GM19043 (cell line): ENCODE measurements around the gene TANGO6.

ENCODE experiments used
- ATAC-seq: cut with Tn5 transposase; IDR thresholded peaks from one replicate; pipeline ENCODE4 v1.9.1; 2021; ENCODE audit warnings: low read depth; ENCODE audit not compliant: unreplicated experiment

The TANGO6 gene

DNA sequence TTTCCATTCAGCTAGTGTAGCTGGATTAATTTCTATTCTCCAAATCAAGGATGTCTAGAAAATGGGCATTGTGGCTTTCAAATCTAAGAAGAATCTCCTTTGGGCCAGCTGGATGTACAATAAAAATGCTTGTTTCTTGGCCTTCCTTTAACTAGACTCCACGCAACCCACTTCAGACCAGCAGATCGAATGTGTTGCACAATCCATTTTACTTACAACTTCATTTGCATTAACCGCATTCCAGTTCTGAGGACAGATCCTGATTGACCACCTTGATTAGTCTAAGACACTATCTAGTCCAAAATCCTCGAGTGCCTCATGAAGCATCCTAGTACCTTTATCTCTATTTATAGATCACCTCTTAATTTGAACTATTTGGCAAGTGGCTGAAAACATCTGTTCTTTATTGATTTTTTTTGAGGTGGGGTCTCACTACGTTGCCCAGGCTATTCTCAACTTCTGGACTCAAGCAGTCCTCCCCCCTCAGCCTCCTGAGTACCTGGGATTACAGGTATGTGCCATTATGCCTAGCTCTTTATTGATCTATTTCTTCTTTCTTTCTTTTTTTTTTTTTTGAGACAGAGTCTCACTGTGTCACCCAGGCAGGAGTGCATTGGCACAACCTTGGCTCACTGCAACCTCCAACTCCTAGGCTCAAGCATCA lies 241.8 kb downstream of the TANGO6 start:
- no peak for ATAC-seq

DNA sequence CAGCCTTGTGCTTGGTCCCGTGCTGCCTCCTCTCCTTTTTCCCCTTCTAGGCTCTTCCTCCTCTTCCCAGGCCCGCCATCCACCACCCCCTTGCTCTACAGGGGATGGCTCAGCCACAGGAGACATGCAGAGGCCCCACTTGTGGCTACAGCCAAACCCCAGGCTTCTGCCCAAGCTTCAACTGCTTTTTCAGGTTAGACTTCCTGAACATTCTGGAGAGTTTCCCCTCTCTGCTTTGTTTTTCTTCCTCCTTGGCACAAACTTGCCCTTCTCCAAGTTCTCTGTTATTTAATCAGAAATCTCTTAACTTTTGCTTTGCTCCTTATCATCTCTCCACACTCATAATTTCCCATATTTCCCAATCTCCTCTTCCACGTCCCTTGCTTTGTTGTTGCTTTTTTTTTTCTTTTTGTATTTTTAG lies 243.8 kb downstream of the TANGO6 start:
- no peak for ATAC-seq

DNA sequence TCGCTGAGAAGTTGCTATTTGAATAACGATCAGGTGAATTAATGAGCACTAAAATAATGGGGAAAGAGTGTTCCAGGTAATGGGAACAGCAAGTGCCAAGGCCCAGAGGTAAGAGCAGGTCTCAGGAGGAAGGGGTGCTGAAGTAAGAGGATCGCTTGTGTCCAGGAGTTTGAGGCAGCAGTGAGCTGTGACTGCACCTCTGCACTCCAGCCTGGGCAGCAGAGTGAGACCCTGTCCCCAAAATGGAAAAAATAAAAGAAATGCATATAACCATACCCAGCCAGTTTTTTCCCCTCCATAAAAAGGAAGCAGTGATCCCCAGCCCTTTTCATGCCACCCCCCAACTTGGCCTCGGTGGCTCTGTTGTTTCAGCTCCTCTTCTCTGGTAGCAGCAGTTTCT lies 245.4 kb downstream of the TANGO6 start:
- no peak for ATAC-seq

DNA sequence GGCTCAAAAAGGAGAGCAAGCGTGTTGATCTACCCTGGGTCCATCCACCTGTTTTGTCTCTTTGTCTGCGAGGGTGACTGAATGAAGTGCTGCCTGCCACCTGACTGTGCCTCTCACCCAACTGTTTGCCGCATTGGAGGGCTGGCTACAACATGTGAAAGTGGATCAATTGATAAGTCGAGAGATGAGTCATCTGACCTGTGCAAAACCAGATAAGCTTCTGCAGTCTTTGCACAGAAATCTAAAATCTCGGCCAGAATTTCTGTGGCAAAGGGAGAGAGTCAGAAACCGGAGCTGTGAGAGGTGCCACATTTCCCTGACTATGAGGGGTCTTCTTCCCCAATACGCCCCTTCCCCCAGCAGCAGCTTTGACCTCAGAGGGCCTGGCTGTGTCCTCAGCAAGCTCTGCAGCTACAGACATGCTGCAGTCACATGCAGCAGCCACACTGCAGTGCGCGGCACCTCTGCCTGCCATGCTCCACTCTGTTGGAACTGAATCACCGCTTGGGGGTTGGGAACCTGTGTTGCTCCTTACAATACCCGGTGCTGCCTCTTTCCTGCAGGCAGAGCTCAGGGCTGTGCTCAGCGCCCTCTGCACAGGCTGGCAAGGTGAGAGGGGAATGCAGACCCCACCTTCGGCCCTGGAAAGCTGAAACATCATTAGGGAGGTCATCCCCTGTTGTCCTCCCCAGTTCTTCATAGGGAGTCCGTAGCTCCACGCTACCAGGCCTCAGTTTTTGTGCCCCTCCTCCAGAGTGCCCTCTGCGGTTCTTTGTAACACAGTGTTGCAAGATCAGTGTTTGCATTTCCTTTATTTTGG lies 246.0 kb downstream of the TANGO6 start:
- ATAC-seq: no peak

DNA sequence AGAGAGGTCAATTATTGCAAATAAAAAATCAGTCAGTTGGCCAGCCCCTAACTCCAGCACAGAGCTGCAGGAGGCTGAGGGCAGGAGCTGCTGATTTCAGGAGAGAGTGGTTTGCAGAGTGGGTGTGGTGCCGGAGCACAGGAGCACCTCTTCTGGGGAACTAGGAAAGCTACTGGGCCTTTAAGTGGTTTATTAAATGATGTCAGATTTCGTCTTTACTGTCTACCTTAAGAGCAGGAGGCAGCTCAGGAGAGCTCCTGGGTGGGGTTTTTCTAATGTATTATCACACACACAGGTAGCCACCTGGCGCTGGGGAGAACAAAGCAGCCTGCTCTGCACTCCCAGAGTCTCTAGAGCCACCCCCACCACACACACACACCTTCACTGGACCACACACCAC lies 250.6 kb downstream of the TANGO6 start:
- no peak for ATAC-seq

DNA sequence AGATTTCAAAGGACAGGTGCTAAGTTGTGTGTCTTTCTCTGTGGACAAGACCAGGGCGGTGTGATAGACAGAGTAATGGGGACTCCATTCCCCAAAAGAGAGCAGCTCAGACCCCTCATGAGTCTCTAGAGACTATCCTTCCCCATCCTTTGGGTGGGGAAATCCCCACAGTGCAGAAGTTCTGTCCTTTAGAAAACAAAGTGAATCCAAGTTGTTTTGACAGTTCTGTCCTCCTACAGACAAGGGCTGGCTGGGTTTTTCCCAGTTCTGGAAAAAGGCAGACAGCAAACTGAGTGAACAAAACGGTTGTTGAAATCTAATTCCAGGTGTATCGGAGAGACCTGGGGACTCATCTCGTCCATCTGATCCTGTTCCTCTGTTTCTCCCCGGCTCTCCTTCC lies 251.2 kb downstream of the TANGO6 start:
- ATAC-seq: no peak

DNA sequence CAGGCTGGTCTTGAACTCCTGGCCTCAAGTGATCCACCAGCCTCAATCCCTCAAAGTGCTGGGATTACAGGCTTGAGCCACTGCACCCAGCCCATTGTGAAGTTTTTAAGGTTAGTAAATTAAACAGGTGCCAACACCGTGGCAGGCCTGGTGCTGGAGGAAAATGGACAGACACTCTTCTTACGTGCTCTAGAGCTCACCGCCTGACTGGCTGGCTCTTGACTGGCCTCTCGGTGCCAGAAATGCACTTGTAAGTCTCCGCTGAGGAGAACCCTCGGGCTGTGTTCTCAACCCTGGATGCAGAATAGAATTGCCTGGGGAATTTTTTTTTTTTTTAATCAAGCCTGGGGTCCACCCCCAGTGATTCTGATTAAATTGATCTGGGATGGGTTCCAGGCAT lies 251.9 kb downstream of the TANGO6 start:
- no peak for ATAC-seq

DNA sequence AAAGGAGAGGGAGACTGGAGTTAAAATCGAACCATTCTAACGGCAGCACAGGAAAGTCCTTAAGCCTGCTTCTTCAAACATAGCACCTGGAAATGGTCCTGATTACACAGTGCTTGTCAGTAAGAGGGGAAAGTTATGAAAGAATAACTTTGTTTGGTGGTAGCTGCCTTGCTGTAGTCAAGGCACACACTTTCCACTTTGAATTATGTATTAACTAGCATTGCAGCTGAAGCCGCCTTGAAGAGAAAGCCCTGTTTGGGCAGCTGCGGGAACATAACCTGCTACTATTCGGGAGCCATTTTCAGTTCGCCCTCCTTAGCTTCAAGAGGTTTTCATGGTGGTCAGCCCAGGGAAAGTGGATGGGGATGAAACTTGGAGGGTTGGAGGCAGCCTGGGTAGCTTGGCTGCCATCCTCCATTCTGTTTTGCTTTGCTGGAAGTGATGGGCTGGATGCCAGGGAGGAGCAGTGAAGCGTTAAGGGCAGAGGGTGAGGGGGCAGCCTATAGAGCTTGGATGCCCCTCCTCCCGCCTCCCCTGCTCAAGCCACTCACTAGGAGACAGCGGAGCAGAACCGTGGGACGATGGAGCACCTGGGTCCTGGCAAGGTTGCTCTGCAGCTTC lies 256.9 kb downstream of the TANGO6 start:
- ATAC-seq: no peak

DNA sequence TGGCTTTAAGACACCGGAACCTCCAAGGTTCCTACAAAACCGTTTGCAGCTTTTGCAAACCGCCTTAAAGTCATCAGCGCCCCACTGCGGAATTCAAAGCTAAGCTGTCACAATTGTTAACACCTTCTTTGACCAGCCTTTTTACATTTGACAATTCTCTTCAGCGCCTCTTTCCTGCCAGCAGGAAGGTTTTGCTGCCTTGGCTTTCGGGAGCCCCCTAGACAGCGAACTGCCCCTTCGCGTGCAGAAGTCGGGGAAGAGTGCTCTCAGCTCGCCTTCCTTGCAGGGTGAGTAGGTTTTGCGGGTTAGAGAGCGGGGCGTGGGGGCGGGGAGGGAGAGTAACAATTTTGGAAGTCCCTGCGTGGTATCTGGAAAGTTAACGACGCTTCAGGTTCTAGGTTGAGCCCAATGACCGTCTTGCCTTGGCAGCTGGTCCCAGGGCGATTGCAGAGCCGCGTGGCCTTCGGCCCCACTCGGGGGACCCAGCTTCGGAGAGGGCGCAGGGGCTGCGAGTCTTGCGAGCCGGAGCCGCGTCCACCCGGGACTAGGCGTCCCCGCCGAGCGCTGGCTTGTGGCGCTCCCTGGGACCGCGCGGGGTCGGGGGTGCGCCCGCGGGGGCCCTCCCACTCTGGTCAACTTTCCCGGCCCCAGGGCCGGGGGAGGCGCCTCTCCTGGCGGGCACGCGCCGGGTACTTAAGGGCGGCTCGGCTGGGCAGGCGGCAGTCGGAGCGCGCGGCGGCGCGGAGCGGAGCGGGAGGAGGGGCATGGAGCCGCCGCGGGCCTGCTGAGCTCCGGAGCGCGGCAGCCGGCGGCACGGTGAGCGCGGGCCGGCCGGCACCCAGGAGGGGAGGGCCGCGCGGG lies 262.4 kb downstream of the TANGO6 start, which contains the start of gene HAS3:
HAS3 (plus strand) TSS at position 153 of the 861 bp plus-strand sequence. CDS start 3,743 bp downstream, outside the sequence.
- no peak for ATAC-seq

DNA sequence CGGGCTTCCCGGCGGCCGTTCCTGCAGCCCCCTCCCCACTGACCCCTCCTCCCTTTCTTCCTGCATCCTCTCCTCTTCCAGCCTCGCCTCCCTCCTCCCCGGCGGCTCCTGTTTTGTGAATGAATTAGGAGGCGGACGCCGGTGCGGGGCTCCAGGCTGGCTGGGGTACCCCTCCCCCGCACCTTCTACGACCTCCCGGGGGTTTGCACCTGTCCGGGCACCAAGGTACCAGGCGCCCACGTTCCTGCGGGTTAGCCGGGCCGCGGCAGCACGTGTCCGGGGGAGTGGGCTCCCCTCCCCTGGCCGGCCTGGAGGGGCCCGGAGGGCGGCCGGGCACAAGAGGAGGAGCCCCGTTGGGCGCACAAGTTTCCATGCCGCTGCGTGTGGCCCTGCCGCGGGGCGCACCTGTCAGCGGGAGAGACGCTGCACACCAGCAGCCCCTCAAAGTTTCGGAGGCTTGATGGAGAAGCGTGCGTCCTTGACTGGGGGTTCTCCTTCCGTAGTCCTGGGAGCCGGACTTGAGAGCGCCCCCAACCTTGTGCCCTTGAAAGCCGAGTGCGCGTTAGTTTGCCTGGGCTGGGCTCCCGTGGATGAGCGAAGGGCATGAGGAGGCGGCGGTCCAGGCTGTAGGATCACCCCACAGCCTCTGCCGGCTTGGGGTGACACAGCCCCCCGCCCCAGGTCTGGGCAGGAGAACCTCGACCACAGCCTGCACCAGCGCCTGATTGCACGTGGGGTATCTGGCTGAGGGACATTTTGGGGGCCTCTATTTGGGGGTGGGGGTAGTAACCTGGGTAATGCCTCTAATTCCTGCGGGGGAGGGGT lies 263.4 kb downstream of the TANGO6 start:
- ATAC-seq: no peak

DNA sequence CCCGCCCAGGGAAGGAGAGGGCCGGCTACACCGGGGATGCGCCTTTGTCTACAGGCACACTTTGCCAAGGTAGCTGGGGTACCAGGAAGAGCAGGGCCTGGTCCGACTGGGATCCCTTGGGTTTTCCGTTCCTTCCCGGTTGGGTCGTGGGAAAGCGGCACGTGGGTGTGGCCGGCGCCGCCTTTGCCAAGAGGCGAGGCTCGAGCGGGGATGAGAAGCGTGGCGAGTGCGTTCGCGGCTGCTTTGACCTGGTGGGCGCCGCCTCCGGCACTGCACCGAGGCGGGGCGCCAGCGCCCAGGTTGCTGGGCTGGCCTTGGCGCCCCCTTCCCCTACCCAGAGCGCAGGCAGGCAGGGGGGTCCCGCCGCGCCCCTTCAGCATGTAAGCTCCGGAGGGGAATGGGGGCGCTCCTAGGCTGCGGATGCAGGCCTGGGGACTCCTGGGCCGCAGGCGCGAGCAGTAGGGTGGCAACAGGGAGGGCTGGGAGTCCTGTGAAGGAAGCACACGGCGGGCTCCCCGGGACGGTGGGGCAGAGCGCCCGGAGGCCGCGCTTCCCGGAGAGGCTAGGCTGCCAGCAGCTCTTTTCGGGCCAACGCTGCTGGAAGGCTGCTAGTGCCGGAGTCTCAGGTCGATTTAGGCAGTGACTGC lies 264.1 kb downstream of the TANGO6 start:
- ATAC-seq: no peak

DNA sequence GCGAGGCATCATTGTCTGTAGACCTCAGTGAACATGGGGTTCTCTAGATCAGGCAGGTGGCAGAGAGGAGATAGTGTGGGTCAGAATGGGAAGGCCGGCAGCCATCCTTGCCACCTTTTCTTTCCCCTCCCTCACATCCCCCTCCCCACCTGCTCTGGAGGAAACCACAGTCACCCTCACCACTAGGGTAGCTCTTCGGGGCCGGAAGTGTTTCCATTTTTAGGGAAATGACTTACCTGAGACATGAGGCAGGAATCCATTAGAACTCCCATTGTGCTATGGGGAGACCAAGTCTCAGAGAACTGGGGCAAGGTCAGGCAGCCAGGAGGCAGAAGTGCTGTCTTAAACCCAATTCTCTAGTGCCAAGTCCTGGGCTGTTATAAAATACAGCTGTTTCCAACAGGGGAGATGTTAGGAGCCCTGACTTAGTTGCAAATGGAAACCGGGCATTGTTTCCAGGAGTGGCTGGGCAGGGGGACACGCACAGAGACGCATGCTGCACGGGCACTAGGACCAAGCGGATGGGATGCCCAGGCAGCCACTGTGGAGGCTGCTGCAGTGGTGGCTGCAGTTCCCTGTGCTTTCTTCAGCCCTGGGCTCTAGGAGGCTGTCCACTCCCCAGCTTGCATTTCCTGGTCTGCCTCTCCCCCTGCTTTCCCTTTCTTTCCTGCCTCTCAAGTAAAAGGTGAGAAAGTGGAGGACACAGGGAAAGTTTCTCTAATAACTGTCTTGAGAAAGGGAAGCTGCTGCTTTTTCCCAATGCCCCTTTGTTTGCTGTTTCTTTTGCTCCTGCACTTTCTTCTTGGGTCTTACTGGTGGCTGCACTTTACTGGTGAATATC lies 265.0 kb downstream of the TANGO6 start:
- no peak for ATAC-seq

DNA sequence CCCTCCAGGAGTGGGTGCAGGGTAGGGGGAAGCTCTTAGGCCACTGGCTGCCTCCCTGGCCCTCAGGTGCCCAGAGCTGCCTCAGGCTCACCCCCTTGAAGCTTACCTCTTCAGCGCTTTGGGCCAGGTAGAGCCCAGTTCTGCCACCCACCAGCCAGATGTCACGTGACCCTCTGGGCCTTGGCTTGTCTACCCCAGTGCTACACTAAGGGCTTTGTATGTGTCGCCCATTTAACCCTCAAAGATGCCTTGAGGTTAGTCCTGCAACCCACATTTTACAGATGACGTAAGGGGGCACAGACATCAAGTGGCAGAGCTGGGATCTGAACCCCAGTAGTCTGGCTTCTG lies 265.5 kb downstream of the TANGO6 start:
- no peak for ATAC-seq

DNA sequence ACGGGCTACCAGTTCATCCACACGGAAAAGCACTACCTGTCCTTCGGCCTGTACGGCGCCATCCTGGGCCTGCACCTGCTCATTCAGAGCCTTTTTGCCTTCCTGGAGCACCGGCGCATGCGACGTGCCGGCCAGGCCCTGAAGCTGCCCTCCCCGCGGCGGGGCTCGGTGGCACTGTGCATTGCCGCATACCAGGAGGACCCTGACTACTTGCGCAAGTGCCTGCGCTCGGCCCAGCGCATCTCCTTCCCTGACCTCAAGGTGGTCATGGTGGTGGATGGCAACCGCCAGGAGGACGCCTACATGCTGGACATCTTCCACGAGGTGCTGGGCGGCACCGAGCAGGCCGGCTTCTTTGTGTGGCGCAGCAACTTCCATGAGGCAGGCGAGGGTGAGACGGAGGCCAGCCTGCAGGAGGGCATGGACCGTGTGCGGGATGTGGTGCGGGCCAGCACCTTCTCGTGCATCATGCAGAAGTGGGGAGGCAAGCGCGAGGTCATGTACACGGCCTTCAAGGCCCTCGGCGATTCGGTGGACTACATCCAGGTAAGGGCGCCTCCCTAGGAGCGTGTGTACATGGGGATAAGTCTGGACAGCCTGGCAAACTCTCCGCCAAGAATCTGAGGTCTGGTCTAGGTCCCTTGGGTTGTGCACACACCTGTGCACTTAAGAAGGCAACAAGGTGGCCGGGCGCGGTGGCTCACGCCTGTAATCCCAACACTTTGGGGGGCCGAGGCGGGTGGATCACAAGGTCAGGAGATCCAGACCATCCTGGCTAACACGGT lies 266.3 kb downstream of the TANGO6 start:
- no peak for ATAC-seq

DNA sequence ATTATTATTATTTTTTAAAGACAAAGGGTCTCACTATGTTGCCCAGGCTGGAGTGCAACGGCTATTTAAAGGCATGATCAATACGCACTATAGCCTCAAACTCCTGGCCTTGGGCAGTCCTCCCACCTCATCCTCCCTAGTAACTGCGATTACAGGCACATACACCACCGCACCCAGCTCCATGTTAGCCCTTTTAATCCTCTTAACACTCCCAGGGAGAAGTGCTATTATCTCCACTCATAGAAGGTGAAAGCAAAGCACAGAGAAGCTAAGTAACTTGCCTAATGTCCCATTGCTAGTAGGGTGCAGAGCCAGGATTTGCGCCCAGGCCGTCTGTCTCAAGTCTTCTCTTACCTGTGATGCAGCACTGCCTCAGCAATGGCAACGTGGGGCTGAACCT lies 267.1 kb downstream of the TANGO6 start:
- no peak for ATAC-seq

DNA sequence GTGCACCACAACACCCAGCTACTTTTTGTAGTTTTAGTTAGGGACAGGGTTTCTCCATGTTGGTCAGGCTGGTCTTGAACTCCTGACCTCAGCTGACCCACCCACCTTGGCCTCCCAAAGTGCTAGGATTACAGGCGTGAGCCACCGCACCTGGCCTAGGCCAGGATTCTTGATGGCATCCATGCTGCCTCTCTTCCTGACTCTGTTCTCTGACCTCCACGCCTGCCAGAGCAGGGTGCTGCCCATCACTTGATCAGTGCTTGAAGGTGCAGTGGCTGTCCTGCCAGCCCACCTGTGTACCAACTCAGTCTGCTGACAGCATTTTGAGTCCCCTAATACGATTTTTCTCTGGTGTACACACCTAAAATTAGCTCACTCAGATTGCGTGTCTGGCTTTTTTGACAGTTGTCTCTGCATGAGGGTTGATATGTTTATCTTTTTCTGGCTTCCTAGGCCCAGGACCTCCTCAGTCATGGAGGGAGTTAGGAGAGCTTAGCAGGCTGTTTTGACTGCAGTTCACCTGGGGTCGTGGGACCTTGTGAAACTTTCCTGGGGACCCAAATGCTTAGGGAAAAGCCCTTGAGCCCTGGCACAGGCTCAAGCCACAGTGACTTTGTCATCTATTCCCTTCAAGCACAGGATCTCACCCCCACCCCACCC lies 268.0 kb downstream of the TANGO6 start:
- ATAC-seq: no peak

DNA sequence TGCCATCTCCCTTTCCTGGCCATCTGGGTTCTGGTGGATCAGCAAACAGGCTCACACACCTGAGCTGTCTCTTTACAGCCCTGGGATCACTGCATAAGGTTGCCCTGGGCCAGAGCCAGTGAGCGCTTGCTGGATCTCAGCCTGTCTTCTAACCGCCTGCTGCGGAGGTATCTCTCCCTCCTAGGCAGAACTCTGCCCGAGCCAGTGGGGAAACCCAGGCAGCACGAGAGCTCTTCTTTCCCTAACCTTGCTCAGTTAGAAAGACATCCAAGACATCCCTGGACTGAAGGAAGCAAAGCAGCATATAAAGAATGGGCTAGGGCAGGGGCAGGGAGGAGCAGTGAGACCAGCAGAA lies 268.5 kb downstream of the TANGO6 start:
- ATAC-seq: no peak
